ENCODE measurements around the gene EPHB1. TPM values are rescaled to one million over a fixed set of nuclear protein-coding genes. Genes with fewer than 3 reads are reported as not detected.

The EPHB1 gene
- total RNA-seq, 2 donors from 2014 or later, result 0.85 to 1.7 TPM

DNA sequence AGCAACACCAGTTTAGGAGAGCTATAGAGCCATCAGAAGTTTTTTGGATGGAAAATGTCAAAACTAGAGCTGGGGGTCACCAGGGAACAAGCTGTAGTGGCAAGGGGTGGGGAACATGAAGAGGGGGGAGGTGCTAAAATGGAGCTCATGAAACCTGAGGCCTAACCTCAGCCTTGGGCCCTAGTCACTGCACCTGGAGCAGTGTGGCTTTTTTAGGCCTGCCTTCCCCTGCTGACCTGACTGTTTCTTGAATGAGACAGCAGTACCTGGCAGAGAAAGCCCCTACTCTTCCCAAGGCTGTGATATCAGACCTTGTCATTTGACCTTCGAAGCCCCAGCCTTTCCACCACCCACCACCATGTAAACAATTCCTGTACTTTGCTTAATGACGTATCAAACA, 383.5 kb downstream of the EPHB1 start:
- ATAC-seq (no peak), DNase-seq (no peak)
- intact Hi-C loops (cut with DNase I), result no loop called here

DNA sequence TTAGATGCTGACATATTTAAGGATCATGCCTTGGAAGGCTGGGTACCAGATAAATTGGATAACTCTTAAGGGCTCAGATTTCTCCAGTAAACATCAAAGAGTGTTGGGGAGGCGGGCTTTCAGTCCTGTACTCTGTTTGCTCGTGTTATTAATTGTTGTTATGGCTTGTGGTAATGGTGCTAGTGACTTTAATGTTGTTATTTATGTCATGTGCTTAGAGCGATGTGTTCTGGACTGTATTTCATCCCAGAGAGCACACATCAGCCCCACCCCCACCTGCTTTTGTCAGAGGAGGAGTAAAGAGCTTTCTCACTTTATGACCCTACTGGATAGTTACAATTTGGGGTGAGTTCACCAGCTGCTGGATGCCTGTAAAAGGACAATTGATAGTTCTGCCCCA, 386.3 kb downstream of the EPHB1 start:
- DNase-seq, result no peak
- ATAC-seq, result no peak
- intact Hi-C loops (cut with DNase I), result no loop called here

- no peak for DNase-seq
- ATAC-seq, result no peak
- intact Hi-C loops (cut with DNase I), result no loop called here
These were observed 387.4 kb downstream of the EPHB1 start for GRCh38 chr3:135182364-135182998.

- DNase-seq, result no peak
These were observed 395.6 kb downstream of the EPHB1 start for GRCh38 chr3:135190658-135191057.

GRCh38 chr3:135191708-135192107, 396.6 kb downstream of the EPHB1 start:
- no peak for DNase-seq
- intact Hi-C loops (cut with DNase I), result no loop called here
- no peak for ATAC-seq

More at GRCh38 chr3:135190658-135191057, 395.6 kb downstream of the EPHB1 start:
- ATAC-seq, result no peak
- intact Hi-C loops (cut with DNase I), result no loop called here

GRCh38 chr3:135192929-135193328, 397.9 kb downstream of the EPHB1 start:
- ATAC-seq (no peak), DNase-seq (no peak)
- intact Hi-C loops (cut with DNase I), result no loop called here

DNA sequence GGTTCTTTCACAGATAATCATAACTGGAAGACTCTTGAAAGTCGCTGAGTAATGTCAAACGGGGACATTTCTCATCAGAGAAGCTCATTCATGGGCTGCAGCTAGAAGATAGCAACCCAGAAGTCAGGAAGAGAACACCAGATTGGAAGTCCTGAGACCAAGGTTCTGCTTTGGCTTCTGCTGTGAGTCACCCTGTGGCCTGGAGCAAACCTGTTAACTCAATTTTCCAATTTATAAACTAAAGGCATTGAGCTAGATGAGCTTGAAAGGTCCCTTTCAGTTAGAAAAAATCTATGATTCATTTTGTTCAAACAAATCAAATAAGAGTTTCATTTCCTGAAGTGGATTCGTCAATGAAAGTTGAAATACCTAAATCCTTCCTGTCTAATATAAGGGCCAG, 402.2 kb downstream of the EPHB1 start:
- DNase-seq (no peak), ATAC-seq (no peak)
- intact Hi-C loops (cut with DNase I), result no loop called here

DNA sequence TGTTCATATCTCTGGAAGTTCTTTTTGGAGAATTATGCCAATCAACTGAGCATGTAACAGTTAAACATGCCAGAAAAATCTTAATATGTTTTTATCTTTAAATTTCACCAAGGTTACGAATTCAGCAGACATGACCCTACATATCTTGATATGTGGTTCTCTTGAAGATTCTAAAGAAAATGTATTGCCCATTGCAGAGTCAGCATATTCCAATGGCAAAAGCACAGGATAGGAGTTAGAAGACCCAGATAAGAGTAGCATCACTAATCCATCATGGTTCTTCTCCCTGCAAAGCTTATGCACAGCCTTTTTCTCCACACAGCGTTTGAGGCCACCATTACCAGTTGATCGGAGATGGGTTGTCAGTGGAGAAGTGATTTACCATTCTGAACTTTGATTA, 402.8 kb downstream of the EPHB1 start:
- intact Hi-C loops (cut with DNase I), result no loop called here
- DNase-seq (no peak), ATAC-seq (no peak)

GRCh38 chr3:135199137-135199536, 404.1 kb downstream of the EPHB1 start:
- DNase-seq (no peak), ATAC-seq (no peak)
- intact Hi-C loops (cut with DNase I), result no loop called here

DNA sequence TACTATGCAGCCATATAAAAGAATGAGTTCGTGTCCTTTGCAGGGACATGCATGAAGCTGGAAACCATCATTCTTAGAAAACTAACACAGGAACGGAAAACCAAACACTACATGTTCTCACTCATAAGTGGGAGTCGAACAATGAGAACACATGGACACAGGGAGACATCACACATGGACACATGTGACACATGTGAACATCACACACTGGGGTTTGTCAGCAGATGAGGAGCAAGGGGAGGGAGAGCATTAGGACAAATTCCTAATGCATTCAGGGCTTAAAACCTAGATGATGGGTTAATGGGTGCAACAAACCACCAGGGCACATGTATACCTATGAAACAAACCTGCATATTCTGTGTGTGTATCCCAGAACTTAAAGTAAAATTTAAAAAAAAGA, 408.0 kb downstream of the EPHB1 start:
- ATAC-seq (no peak), DNase-seq (no peak)
- intact Hi-C loops (cut with DNase I), result no loop called here

DNA sequence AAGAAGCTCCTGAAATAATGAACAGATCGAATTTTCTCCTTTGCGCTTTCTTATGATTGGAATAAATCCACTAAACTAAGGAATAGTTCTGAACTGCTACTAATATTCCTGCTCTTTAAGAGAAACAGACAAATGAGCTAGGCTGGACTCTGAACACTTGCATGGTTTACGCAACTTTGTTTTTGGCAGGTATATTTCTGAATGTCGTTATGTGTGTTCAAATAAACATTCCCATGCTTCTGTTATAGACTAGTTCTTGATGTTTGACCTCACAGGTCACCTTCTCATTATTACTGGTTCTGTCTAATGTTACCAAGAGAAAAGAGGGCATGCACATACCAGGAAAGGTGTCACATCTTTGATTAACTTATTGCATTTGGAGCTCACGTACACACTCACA, 418.2 kb downstream of the EPHB1 start:
- intact Hi-C loops (cut with DNase I), result no loop called here
- DNase-seq, result no peak
- no peak for ATAC-seq

GRCh38 chr3:135213822-135214221, 418.8 kb downstream of the EPHB1 start:
- intact Hi-C loops (cut with DNase I), result no loop called here
- DNase-seq (no peak), ATAC-seq (no peak)

DNA sequence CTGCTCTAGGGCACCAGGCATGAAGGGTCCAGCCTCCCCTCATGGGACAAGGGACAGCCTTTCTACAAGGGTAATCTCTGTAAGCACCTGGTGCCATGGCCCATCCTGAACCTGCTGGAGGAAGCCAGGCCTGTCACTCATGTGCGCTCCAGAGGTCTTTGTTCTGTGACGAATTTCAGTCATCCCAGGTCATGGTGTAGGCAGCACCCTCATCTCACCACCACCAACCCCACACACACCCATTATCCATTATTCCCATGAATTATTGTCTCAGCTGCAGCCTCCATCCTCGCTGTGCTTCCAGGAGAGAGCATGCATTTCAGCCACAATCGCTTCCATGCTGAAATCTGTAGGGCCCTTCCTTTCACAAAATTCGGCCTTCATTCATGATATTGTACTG, 419.3 kb downstream of the EPHB1 start:
- intact Hi-C loops (cut with DNase I), result no loop called here
- ATAC-seq, result no peak
- no peak for DNase-seq

- no peak for DNase-seq
- intact Hi-C loops (cut with DNase I), result no loop called here
- ATAC-seq, result no peak
These were observed 420.5 kb downstream of the EPHB1 start for GRCh38 chr3:135215516-135215915.

GRCh38 chr3:135216659-135217058, 421.6 kb downstream of the EPHB1 start:
- intact Hi-C loops (cut with DNase I), result no loop called here
- ATAC-seq (no peak), DNase-seq (no peak)

DNA sequence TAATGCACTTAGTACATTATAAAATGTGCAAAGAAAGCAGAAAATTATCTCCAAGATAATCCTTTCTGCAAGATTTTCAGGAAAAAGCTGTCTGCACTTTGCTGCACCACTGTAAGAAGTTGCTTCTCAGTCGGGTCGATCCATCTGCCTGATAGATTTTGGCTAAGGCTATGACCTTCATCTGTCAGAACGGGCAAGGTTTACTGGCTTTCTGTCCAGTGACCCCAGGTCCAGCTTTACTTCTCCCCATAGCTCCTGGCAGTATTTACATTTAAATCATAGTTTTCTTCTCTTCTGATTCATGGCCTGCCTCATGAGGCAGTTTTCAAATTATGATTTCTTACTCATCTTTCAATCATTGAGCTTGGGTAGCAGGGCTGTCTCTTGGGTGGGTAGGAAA, 422.7 kb downstream of the EPHB1 start:
- DNase-seq (no peak), ATAC-seq (no peak)
- intact Hi-C loops (cut with DNase I), result no loop called here

DNA sequence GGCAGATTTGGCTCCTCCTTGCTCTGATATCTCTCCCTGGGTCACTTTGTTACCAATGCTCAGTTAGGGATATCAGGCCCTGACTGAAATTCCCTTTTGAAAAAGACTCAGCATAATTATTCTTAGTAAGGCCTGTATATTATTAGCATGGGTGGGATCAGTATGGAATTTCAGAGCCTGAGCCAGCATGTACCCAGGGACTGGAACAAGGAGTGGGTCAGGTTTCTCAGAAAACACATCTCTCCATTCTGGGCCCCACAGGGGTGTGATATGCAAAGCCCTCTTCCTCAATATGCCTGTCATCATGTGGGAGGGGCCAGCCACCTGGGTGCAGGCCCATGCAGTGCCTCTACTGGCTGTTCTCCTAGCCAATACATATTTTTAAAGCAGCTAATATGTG, 423.2 kb downstream of the EPHB1 start:
- no peak for ATAC-seq
- DNase-seq, result no peak
- intact Hi-C loops (cut with DNase I), result no loop called here

DNA sequence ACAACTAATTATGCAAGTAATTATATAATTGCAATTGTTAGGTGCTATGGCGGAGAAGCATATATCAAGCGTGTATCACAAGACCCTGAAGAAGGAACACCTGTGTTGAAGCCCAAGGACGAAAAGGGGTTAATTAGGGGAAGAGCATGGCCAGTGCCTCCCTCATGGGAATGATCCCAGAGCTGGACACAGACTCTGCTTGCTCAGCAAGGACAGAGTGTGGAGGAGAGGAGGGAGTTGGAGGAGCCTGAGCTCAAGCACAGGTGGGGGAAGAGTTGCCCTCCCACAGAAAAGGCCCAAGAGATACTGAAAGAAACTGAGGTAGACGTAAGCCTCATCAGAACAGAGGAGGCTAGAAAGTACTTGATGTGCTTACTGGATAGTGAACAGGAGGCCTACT, 423.7 kb downstream of the EPHB1 start:
- no peak for ATAC-seq
- DNase-seq, result no peak
- intact Hi-C loops (cut with DNase I), result no loop called here

GRCh38 chr3:135224815-135225362, 429.8 kb downstream of the EPHB1 start:
- intact Hi-C loops (cut with DNase I), result no loop called here
- ATAC-seq, result no peak
- no peak for DNase-seq

GRCh38 chr3:135226057-135226456, 431.0 kb downstream of the EPHB1 start:
- ATAC-seq, result peak in 1 of 2 donors; percentile 35
- no peak for DNase-seq
- intact Hi-C loops (cut with DNase I), result no loop called here

DNA sequence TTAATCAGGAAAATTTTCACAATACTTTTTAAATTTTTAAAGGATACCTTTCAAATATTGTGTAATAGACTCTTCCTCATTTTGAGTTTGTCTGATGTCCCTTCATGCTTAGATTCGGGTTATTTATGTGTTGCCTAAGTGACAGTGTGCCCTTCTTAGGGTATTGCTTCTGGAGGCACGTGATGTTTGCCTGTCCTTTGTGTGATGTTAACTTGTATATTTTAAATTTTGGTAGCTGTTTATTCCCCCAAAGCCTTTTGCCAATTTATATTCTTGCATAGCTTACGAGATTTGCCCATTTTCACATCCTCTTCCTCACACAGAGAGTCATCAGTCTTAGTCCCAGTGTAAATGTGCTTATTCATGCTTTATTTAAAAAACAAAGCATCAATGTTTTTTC, 433.1 kb downstream of the EPHB1 start:
- intact Hi-C loops (cut with DNase I), result no loop called here
- DNase-seq (no peak), ATAC-seq (peak in 1 of 2 donors; percentile 41)

Data from left cardiac atrium (tissue), 4 donors.